GM13976 (cell line): ENCODE data around the gene MYO9A.
"Not testable (repeated sequence)": the region's sequence is repeated elsewhere in the genome, so short reads cannot be mapped to it uniquely, and the experiment has no call there.

Experiments used
- DNase-seq: peaks from one replicate; pipeline ENCODE4 v3.0.0; 2012; ENCODE audit warnings: low spot score
- in situ Hi-C: fragments of 300-500 bp; cut with MboI; formaldehyde crosslinking; loops from one replicate; pipeline ENCODE4 v1.12.0; 2022; ENCODE audit warnings: low sequenced_read_pairs, mixed read lengths, inconsistent platforms; ENCODE audit not compliant: unreplicated experiment
- TF ChIP-seq, protein P1 (sequence below): IDR thresholded peaks from 2 replicates; pipeline ENCODE4 v1.5.1; 2012; ENCODE audit warnings: borderline replicate concordance, mild to moderate bottlenecking; ENCODE audit not compliant: insufficient read depth; ENCODE audit errors: extremely low read depth, missing control alignments, control extremely low read depth

Gene MYO9A

DNA sequence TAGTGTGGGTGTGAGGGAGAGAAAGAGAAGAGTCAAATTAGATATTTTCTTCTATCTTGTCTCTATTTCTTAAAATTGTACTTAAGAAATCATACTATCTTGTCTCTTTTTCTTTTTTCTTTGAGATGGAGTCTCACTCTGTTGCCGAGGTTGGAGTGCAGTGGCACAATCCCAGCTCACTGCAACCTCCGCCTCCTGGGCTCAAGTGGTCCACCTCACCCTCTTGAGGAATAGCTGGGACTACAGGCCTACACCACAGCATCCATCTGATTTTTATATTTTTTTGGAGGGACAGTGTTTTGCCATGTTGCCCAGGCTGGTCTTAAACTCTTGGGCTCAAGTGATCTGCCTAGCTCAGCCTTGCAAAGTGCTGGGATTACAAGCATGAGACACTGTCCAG is 104.2 kb downstream of the MYO9A start:
- TF ChIP-seq, protein P1, sequence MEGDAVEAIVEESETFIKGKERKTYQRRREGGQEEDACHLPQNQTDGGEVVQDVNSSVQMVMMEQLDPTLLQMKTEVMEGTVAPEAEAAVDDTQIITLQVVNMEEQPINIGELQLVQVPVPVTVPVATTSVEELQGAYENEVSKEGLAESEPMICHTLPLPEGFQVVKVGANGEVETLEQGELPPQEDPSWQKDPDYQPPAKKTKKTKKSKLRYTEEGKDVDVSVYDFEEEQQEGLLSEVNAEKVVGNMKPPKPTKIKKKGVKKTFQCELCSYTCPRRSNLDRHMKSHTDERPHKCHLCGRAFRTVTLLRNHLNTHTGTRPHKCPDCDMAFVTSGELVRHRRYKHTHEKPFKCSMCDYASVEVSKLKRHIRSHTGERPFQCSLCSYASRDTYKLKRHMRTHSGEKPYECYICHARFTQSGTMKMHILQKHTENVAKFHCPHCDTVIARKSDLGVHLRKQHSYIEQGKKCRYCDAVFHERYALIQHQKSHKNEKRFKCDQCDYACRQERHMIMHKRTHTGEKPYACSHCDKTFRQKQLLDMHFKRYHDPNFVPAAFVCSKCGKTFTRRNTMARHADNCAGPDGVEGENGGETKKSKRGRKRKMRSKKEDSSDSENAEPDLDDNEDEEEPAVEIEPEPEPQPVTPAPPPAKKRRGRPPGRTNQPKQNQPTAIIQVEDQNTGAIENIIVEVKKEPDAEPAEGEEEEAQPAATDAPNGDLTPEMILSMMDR = no peak
- no peak for DNase-seq
- in situ Hi-C loops = no loop called here

DNA sequence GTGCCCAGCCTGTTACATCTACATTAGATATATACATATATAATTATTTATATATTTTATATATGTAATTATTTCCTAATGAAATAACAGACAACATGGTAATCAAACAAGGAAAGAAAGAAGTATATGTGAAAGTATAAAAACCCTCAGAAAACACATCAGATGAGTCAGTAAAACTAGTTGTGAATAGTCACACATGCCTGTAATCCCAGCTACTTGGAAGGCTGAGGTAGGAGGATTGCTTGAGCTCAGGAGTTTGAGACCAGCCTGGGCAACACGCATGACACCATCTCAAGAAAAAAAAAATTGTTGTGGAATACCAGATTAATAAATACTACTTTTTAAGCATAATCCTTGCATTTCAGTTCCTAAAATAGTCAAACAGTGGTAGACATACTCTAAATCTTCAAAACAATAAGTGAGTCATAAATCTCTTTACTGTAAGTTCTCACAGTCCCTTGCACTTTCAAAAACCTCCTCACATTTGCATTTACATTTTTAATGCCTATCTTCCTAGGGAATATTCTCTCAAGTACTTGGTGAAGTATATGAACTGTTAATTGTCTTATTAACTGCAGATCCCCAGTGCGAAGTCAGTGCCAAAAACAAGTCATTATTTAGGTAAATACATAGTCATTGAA is 106.5 kb downstream of the MYO9A start:
- TF ChIP-seq, protein P1 = no peak
- DNase-seq = no peak
- in situ Hi-C loops = no loop called here

DNA sequence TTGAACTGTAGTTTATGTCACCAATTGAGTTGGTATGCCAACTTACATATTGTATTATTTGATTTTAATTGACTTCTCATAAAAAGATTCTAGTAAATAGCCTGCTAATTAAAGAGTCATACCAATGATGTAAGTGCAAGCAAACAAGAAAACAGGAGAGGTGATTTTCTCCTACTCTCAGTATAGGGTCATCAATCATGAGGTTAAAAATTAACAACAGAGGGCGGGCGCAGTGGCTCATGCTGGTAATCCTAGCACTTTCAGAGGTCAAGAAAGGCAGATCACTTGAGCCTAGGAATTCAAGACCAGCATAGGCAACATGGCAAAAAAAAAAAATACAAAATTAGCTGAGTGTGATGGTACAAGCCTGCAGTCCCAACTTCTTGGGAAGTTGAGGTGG is 108.7 kb downstream of the MYO9A start:
- TF ChIP-seq, protein P1 = no peak
- no peak for DNase-seq
- in situ Hi-C loops = no loop called here

DNA sequence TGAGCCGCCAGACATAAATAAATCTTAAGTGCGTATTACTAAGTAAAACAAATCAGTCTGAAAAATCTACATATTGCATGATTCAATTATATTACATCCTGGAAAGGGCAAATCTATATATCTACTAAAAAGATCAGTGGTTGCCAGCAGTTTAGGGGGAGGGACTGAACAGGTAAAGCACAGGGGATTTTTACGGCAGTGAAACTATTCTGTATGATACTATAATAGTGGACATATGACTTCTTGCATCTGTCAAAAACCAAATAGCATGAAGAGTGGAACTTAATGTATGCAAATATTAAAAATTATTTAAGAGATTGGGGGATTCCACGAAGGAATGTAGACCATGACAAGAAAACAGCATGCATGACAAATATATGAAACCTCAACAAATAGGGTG is 111.6 kb downstream of the MYO9A start:
- in situ Hi-C loops = no loop called here
- no peak for DNase-seq
- TF ChIP-seq, protein P1 = no peak

DNA sequence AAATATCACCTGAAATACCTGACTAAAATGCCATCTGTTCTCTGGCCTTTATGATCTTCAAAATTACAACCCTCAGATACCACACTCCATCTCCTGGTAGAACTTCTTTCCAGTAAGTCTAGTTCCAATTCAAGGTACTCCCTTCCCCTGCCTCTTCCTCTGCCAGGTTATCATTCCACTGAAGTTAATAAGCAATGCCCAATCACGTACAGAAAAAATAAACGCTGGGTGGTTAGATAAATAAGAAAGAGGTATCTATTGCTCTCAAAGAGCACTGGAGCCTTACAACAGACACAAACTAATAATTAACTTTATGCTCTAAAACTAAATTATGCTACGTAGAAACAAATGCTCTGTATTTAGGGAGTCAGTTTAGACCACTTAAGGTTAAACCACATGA is 112.5 kb downstream of the MYO9A start:
- in situ Hi-C loops = no loop called here
- DNase-seq = no peak
- TF ChIP-seq, protein P1 = no peak

DNA sequence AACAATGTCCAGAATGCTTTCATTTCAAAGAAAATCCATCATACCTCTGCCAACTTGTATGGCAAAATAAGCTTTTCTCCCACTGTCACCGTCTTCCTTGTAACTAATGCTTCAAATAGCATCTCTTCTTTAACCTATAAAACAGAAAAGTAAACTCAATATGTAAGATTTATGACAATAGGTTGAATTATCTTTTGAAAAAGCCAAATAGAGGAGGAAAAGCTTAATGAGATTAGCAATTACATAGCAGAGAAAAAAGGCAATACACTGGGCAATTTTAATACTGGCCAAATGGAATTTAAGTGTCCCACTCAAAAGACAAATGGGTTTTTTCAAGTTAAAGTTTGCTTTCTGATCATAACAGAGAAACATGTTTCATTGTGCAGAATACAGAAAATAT is 118.1 kb downstream of the MYO9A start:
- TF ChIP-seq, protein P1 = no peak
- in situ Hi-C loops = no loop called here

DNA sequence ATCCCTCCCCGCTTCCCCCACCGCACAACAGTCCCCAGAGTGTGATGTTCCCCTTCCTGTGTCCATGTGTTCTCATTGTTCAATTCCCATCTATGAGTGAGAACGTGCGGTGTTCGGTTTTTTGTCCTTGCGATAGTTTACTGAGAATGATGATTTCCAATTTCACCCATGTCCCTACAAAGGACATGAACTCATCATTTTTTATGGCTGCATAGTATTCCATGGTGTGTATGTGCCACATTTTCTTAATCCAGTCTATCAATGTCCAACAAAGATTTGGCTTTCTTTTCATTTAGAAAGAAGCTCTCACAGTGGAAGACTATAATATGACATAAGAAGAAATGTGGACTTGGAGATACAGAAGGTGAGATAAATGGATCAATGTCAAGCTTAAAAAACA is 119.2 kb downstream of the MYO9A start:
- in situ Hi-C loops, DNase-seq: not testable (repeated sequence)

More for the DNA sequence above, 118.1 kb downstream of the MYO9A start:
- no peak for DNase-seq
